HFFc6 (cell line): ENCODE measurements around the gene MTSS2. TPM values are rescaled to one million over a fixed set of nuclear protein-coding genes. Genes with fewer than 3 reads are reported as not detected.

Experiments
- DNase-seq: peaks from one replicate; pipeline ENCODE4 v3.0.0-alpha.2; 2018
- H3K27ac Mint-ChIP-seq: 2 replicates; pipeline ENCODE4 v1.8.0; 2020; ENCODE audit warnings: mild to moderate bottlenecking, mixed read lengths
- H3K27me3 Mint-ChIP-seq: 2 replicates; pipeline ENCODE4 v1.8.0; 2021; ENCODE audit warnings: mild to moderate bottlenecking, moderate library complexity, mixed read lengths; ENCODE audit not compliant: insufficient read depth
- H3K36me3 Mint-ChIP-seq: 2 replicates; pipeline ENCODE4 v1.8.0; 2021; ENCODE audit warnings: low read depth, mixed read lengths
- H3K4me1 Mint-ChIP-seq: 2 replicates; pipeline ENCODE4 v1.8.0; 2020; ENCODE audit warnings: low read depth, mixed read lengths
- H3K4me3 Mint-ChIP-seq: 2 replicates; pipeline ENCODE4 v1.8.0; 2020; ENCODE audit warnings: mild to moderate bottlenecking, moderate library complexity, mixed read lengths
- H3K9me3 Mint-ChIP-seq: 2 replicates; pipeline ENCODE4 v1.8.0; 2020; ENCODE audit warnings: mild to moderate bottlenecking, mixed read lengths
- total RNA-seq, 6 experiments: library from RNA; stranded (reverse); fragmentation: NEBNext Ultra II Directional; extraction: Animal tissue kit (Norgen Biotek cat#: 25700); gene quantifications; 2 replicates in 1 of 6; 3 replicates in 5 of 6; pipeline ENCODE4 v1.2.3, GENCODE V29; 2021
- TF ChIP-seq, protein P1 (sequence below): fragments of 200-600 bp; sonication (generic); IDR thresholded peaks from 2 replicates; pipeline ENCODE4 v1.5.0; 2021; ENCODE audit warnings: antibody characterized with exemption, mild to moderate bottlenecking

The MTSS2 gene
- total RNA-seq, 6 experiments from 2014 or later: 82.0 to 96.1 (median 86.5) TPM

DNA sequence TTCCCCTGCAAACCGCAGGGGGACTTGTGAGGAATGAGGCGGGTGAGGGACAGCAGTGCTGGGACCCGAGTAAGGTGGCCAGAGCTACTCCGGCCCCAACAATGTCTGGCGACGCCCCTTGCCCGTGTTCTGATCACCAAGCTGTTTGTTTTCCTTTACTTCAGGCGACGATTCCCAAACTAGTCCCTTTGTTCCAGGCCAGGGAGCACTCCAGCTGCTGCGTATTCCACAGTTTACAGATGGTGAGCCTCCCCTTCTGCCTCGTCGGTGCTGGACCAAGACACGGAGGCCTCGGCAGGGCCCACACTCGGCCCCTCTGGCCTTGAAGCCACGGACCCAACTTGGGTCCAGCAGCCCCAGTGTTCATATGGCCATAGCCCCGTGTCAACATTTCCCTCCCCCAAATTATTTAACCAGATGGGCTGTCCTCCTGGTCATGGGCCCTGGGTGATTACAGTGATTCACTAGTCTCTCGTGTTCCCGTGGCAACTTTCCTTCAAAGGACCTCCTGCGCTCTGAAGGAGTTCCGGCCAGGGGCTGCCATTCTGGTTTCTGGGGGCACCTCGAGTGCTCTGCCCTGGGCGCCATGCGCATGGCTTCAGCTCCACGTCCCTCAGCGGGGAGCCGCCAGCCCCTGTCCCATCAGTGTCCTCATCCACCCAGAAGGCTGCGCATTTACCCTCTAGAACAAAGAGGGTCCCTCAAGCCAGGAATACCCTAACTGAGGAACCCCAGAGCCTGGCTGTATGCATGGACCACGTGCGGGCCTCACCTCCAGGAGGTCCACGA lies 24.8 kb upstream of the MTSS2 start:
- DNase-seq: no peak
- Mint-ChIP-seq H3K4me1 (peaks cover 62% of the 10 kb centered on the region), H3K36me3 (no peaks in the 10 kb centered on the region; the same call in 1 of the 2 replicates), H3K27ac (no peak overlapping the region), H3K9me3 (no peaks in the 10 kb centered on the region), H3K27me3 (peaks cover 3% of the 10 kb centered on the region), H3K4me3 (no peak overlapping the region)
- TF ChIP-seq, protein P1, sequence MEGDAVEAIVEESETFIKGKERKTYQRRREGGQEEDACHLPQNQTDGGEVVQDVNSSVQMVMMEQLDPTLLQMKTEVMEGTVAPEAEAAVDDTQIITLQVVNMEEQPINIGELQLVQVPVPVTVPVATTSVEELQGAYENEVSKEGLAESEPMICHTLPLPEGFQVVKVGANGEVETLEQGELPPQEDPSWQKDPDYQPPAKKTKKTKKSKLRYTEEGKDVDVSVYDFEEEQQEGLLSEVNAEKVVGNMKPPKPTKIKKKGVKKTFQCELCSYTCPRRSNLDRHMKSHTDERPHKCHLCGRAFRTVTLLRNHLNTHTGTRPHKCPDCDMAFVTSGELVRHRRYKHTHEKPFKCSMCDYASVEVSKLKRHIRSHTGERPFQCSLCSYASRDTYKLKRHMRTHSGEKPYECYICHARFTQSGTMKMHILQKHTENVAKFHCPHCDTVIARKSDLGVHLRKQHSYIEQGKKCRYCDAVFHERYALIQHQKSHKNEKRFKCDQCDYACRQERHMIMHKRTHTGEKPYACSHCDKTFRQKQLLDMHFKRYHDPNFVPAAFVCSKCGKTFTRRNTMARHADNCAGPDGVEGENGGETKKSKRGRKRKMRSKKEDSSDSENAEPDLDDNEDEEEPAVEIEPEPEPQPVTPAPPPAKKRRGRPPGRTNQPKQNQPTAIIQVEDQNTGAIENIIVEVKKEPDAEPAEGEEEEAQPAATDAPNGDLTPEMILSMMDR: no peak

DNA sequence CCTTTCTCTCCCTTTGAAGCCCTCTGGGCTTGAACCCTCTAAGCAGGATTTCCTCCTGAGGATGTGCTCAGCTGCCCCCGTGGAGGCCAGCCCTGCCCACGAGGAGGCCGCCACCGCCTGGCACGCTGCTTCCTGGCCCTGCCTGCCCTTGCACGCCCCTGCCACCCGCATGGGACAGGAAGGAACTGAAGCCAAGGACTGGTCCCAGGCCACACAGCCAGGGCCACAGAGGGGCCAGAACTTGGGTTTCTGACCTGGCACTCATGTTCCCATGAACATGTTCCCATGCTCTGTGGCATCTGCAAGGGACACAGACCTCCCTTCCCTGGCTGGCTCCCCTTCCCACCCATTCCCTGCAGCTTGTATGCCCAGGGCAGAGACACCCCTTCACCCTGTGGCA lies 24.1 kb upstream of the MTSS2 start:
- Mint-ChIP-seq H3K4me3 (no peak overlapping the region), H3K27me3 (peaks cover 3% of the 10 kb centered on the region), H3K27ac (no peak overlapping the region), H3K36me3 (no peaks in the 10 kb centered on the region; the same call in 1 of the 2 replicates), H3K4me1 (peaks cover 62% of the 10 kb centered on the region), H3K9me3 (no peaks in the 10 kb centered on the region)
- no peak for DNase-seq
- TF ChIP-seq, protein P1: no peak

DNA sequence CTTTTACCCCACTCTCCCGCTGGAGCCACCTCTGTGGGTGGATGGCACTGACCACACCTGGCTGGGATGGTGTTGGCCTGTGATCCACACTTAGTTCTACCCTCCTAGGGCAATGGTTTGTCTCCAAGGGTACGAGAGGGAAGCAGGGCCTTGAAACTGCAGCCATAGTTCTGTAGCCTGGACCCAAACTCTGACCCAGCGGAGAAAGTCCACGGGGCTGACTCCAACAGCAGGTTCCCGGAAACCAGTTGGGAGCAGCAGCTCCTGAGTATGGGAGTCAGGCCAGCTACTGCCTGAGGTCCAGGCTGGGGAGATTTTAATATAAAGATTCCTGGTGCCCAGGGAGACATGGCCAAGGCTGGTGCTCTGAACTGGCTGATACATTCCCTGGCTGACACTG lies 23.6 kb upstream of the MTSS2 start:
- Mint-ChIP-seq H3K27ac (no peak overlapping the region), H3K4me3 (no peak overlapping the region), H3K27me3 (peaks cover 3% of the 10 kb centered on the region), H3K36me3 (no peaks in the 10 kb centered on the region; the same call in 1 of the 2 replicates), H3K4me1 (peaks cover 62% of the 10 kb centered on the region), H3K9me3 (no peaks in the 10 kb centered on the region)
- no peak for DNase-seq
- TF ChIP-seq, protein P1: no peak

DNA sequence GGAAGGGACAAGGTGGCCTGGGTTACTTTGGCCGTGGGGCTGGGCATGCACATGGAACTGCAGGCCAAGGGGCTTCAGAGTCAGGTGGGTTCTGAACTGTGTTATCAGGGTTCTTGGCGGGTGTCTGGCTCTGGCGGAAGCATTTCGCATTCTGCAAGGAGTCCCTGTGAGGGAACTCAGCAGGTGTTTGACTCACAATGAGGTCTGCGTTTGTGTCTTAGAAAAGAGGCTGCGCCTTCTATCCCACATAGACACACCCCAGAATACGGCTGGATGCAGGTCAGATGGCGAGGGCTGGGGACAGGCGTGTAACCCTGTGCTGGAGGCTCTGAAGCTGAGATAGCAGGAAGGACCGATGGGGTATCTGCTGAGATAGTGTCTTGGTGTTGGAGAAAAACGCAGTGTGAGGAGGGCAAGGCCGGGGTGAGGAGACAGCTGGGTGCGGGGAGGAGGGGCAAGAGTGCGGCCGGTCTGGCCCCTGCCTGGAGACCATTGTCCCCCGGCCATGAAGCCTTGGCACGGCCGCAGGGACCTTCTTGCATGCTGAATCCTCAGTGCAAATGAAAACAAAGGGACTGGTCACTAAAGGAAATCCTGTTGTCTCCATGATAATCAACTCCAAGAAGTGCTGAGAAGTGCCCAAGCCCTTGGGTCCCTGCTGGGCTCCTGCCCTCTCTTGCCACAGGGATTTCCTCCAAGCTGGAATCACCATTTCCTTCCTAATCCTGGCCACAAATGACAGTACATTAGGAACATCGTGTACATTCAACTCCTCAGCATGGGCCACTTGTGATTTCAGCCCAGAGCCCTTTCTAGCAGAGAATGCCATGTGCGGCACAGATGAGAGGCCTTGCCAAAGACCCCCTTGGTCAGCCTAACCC lies 22.8 kb upstream of the MTSS2 start:
- TF ChIP-seq, protein P1: no peak
- DNase-seq: no peak
- Mint-ChIP-seq H3K36me3 (no peaks in the 10 kb centered on the region; the same call in 1 of the 2 replicates), H3K27ac (peak overlapping the region; percentile 100), H3K4me1 (peaks cover 62% of the 10 kb centered on the region), H3K4me3 (no peak overlapping the region), H3K27me3 (peaks cover 3% of the 10 kb centered on the region), H3K9me3 (no peaks in the 10 kb centered on the region)

DNA sequence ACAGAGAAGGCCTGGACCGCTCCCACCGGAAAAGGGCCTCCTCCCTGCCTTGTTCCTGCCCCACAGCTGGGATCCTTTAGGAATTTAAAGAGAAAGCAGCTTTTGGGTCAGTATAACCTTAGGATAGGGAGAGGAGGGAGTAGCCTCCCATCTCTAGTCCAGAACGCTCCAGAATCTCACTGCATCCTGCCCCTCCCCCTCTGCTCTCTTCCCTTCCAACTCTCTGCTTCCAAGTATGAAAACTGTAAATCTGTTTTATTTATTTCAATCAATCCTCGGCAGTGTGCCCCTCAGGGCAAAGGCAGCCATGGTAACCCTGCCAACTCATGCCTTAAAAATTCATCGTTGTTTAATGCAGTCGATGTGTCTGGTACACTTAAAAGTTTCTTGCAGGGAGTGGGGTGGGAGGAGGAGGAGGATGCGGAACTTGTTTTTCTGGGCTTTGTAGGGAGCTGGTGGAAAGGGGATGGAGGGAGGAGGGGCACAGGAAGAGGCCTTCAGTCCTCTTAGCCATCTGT lies 21.2 kb upstream of the MTSS2 start:
- Mint-ChIP-seq H3K27me3 (peaks cover 5% of the 10 kb centered on the region), H3K27ac (peak overlapping the region; percentile 100), H3K4me3 (peak overlapping the region; percentile 72)

More for the DNA sequence above, 21.2 kb upstream of the MTSS2 start:
- Mint-ChIP-seq H3K36me3 (no peaks in the 10 kb centered on the region; the same call in 1 of the 2 replicates), H3K4me1 (peaks cover 69% of the 10 kb centered on the region), H3K9me3 (no peaks in the 10 kb centered on the region)
- TF ChIP-seq, protein P1: no peak
- DNase-seq: peak; percentile 97
